Panc1 (cell line): ENCODE measurements around the gene MARVELD2. TPM values are rescaled to one million over a fixed set of nuclear protein-coding genes. Genes with fewer than 3 reads are reported as not detected.

ENCODE experiments used
- ATAC-seq: fragments of 200-7000 bp; cut with Tn5 transposase; 2 replicates; pipeline ENCODE4 v1.9.1; 2020; ENCODE audit warnings: mild to moderate bottlenecking, moderate library complexity
- BruUV-seq: library from RNA; stranded (reverse); fragments of 400-500 nt; replicated peaks from 2 replicates; lab custom pipeline; 2021; lab: Mats Ljungman, UMichigan
- CTCF ChIA-PET: fragments of 300-600 bp; sonication (Branson Sonifier 250); formaldehyde crosslinking; loops from one replicate; lab custom pipeline; 2022; ENCODE audit warnings: antibody characterized with exemption; lab: Charles Lee
- POLR2A ChIA-PET: fragments of 300-600 bp; sonication (Branson Sonifier 250); formaldehyde crosslinking; loops from one replicate; lab custom pipeline; 2022; ENCODE audit warnings: antibody characterized with exemption; lab: Charles Lee
- DNase-seq: peaks from one replicate; pipeline ENCODE4 v3.0.0-alpha.2; 2010; ENCODE audit warnings: low read depth, low spot score
- H3K27ac ChIP-seq: 2 replicates; pipeline ENCODE4 v1.5.1; 2011; ENCODE audit warnings: mild to moderate bottlenecking, low read length, inconsistent platforms
- H3K27me3 ChIP-seq: fragments of 200-500 bp; sonication (Bioruptor generic); 2 replicates; pipeline ENCODE4 v1.6.0; 2014; ENCODE audit warnings: low read length, inconsistent platforms; ENCODE audit not compliant: control insufficient read depth, insufficient read depth
- H3K36me3 ChIP-seq: fragments of 200-500 bp; sonication (Bioruptor generic); 2 replicates; pipeline ENCODE4 v1.5.1; 2014; ENCODE audit warnings: inconsistent platforms, mild to moderate bottlenecking, low read length, moderate library complexity; ENCODE audit not compliant: control insufficient read depth, insufficient read depth
- H3K4me1 ChIP-seq: 2 replicates; pipeline ENCODE4 v1.5.1; 2011; ENCODE audit warnings: inconsistent platforms, mild to moderate bottlenecking, low read length, moderate library complexity; ENCODE audit not compliant: control insufficient read depth, insufficient read depth
- H3K4me3 ChIP-seq, 2 experiments: 2 replicates each; pipeline ENCODE4 v1.5.1; 2011 to 2012; ENCODE audit warnings: low read depth in 2 of 2, low read length in 2 of 2, mild to moderate bottlenecking in 2 of 2, inconsistent platforms in 1 of 2, moderate library complexity in 1 of 2
- H3K9me3 ChIP-seq: fragments of 200-500 bp; sonication (Bioruptor generic); 2 replicates; pipeline ENCODE4 v1.5.1; 2014; ENCODE audit warnings: low read depth, mild to moderate bottlenecking, inconsistent platforms, low read length, moderate library complexity; ENCODE audit not compliant: control insufficient read depth, insufficient read depth
- POLR2AphosphoS5 ChIP-seq: IDR thresholded peaks from 2 replicates; pipeline ENCODE4 v1.6.1; 2012; ENCODE audit warnings: mild to moderate bottlenecking, low read depth, low read length, moderate library complexity
- SIN3A ChIP-seq: IDR thresholded peaks from 2 replicates; pipeline ENCODE4 v1.6.1; 2012; ENCODE audit warnings: low read depth, mild to moderate bottlenecking, low read length, moderate library complexity, borderline replicate concordance; ENCODE audit not compliant: insufficient read depth
- TCF7L2 ChIP-seq: IDR thresholded peaks from 2 replicates; pipeline ENCODE4 v1.6.1; 2011; ENCODE audit warnings: mild to moderate bottlenecking, low read depth, low read length, inconsistent platforms
- in situ Hi-C: cut with HindIII; loops from 2 replicates; pipeline ENCODE4 v1.10.0; 2016; ENCODE audit warnings: low sequenced_read_pairs, low pct_unique_long_range_greater_than_20kb
- intact Hi-C: fragments of 100-400 bp; cut with micrococcal nuclease; formaldehyde crosslinking; loops from one replicate; pipeline ENCODE4 v1.10.0; 2022; ENCODE audit not compliant: unreplicated experiment
- total RNA-seq: library from RNA; stranded (reverse); gene quantifications from one replicate; pipeline ENCODE4 v1.2.1, GENCODE V29; 2021; ENCODE audit not compliant: unreplicated experiment
- TF ChIP-seq, protein P1 (sequence below): fragments of 450-650 bp; IDR thresholded peaks from 2 replicates; pipeline ENCODE4 v1.5.1; 2017; ENCODE audit warnings: mild to moderate bottlenecking
- TF ChIP-seq, protein P2 (sequence below), 2 experiments: IDR thresholded peaks; 2 replicates each; pipeline ENCODE4 v1.6.1; 2011 to 2012; ENCODE audit warnings: low read depth in 2 of 2, control low read depth in 1 of 2, low read length in 1 of 2, mild to moderate bottlenecking in 1 of 2, moderate library complexity in 1 of 2; ENCODE audit not compliant: insufficient read depth in 1 of 2

MARVELD2 gene
- total RNA-seq, 1 experiment from 2014 or later: 17.3 TPM

DNA sequence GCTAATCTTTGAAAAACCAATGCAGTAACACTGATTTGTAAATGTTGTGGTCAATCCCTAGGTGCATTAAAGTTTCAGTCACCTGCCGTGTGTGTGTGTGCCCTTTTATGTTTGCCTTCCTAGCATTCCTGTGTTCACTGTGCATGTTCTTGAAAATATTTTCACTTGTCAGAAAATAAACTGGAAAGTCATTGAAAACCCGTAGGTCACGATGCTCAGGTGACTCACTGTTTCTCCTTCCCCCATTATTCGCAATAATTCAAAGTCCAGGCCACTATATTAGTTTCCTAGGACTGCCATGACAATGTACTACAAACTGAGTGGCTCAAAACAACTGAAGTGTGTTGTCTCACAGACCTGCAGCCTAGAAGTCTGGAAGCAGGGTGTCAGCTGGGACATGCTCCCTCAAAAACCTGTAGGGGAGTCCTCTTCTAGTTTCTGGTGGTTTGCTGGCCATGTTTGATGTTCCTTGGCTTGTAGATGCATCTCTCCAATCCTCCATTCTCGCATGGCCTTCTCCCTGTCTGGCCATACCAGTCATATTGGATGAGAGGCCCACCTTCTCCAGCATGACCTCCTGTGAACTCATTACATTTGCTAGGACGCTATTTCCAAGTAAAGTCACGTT lies 29.3 kb downstream of the MARVELD2 start:
- no peaks in the 10 kb centered on the region for H3K27me3 ChIP-seq
- DNase-seq (no peak), ATAC-seq (no peak)
- in situ Hi-C loops: no loop called here
- H3K4me3 ChIP-seq: no peak overlapping the region
- no TSS peak for BruUV-seq
- no peaks in the 10 kb centered on the region for H3K9me3 ChIP-seq
- H3K27ac ChIP-seq: no peak overlapping the region
- no peaks in the 10 kb centered on the region for H3K36me3 ChIP-seq
- intact Hi-C loops: no loop called here
- TF ChIP-seq, protein P1, sequence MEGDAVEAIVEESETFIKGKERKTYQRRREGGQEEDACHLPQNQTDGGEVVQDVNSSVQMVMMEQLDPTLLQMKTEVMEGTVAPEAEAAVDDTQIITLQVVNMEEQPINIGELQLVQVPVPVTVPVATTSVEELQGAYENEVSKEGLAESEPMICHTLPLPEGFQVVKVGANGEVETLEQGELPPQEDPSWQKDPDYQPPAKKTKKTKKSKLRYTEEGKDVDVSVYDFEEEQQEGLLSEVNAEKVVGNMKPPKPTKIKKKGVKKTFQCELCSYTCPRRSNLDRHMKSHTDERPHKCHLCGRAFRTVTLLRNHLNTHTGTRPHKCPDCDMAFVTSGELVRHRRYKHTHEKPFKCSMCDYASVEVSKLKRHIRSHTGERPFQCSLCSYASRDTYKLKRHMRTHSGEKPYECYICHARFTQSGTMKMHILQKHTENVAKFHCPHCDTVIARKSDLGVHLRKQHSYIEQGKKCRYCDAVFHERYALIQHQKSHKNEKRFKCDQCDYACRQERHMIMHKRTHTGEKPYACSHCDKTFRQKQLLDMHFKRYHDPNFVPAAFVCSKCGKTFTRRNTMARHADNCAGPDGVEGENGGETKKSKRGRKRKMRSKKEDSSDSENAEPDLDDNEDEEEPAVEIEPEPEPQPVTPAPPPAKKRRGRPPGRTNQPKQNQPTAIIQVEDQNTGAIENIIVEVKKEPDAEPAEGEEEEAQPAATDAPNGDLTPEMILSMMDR: no peak
- TF ChIP-seq POLR2AphosphoS5 (no peak), TCF7L2 (no peak), SIN3A (no peak)
- TF ChIP-seq, protein P2, sequence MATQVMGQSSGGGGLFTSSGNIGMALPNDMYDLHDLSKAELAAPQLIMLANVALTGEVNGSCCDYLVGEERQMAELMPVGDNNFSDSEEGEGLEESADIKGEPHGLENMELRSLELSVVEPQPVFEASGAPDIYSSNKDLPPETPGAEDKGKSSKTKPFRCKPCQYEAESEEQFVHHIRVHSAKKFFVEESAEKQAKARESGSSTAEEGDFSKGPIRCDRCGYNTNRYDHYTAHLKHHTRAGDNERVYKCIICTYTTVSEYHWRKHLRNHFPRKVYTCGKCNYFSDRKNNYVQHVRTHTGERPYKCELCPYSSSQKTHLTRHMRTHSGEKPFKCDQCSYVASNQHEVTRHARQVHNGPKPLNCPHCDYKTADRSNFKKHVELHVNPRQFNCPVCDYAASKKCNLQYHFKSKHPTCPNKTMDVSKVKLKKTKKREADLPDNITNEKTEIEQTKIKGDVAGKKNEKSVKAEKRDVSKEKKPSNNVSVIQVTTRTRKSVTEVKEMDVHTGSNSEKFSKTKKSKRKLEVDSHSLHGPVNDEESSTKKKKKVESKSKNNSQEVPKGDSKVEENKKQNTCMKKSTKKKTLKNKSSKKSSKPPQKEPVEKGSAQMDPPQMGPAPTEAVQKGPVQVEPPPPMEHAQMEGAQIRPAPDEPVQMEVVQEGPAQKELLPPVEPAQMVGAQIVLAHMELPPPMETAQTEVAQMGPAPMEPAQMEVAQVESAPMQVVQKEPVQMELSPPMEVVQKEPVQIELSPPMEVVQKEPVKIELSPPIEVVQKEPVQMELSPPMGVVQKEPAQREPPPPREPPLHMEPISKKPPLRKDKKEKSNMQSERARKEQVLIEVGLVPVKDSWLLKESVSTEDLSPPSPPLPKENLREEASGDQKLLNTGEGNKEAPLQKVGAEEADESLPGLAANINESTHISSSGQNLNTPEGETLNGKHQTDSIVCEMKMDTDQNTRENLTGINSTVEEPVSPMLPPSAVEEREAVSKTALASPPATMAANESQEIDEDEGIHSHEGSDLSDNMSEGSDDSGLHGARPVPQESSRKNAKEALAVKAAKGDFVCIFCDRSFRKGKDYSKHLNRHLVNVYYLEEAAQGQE (IDR thresholded peaks at IDR 0.05; ENCODE audit: insufficient read depth in 1 of 2, low read depth in 2 of 2, low read length in 1 of 2): no peak
- no peaks in the 10 kb centered on the region for H3K4me1 ChIP-seq
- CTCF ChIA-PET: no interaction called here
- POLR2A ChIA-PET: no interaction called here

DNA sequence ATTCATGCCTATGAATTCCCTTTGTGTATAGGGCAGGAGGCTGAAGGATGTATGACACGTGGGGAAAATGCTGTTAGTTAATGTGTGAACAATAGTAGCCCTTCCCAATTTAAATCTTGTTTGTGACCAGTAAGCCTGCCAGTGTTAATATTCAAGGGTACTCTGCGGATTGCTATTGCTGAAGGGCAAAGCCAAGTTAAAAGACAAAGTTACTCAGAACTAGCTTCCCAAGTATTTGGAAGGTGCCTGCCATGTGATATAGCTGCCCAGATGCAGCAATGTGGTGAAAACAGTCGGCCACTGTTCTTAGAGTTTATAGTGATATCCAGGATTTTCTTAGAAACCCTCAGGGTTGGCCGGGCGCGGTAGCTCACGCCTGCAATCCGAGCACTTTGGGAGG lies 34.6 kb downstream of the MARVELD2 start:
- no peak for ATAC-seq
- no TSS peak for BruUV-seq
- H3K9me3 ChIP-seq: no peaks in the 10 kb centered on the region
- no peak for DNase-seq
- peaks cover 4% of the 10 kb centered on the region for H3K4me1 ChIP-seq
- in situ Hi-C loops: no loop called here
- TF ChIP-seq SIN3A: no peak
- TF ChIP-seq, protein P2 (IDR thresholded peaks at IDR 0.05; ENCODE audit: insufficient read depth in 1 of 2, low read depth in 2 of 2, low read length in 1 of 2): no peak
- no peak for TF ChIP-seq POLR2AphosphoS5
- no peak for TF ChIP-seq TCF7L2
- TF ChIP-seq, protein P1: no peak
- POLR2A ChIA-PET: no interaction called here
- H3K36me3 ChIP-seq: no peaks in the 10 kb centered on the region
- CTCF ChIA-PET: no interaction called here
- no peaks in the 10 kb centered on the region for H3K27me3 ChIP-seq
- intact Hi-C loops: no loop called here
- H3K4me3 ChIP-seq: no peak overlapping the region
- H3K27ac ChIP-seq: no peak overlapping the region
